Right forelimb (tissue), 1 donor: ENCODE results near the gene AP3S2.
A peak's percentile ranks its signal among the peaks of the same experiment; 100 is the strongest.
"Not testable (repeated sequence)": the region's sequence is repeated elsewhere in the genome, so short reads cannot be mapped to it uniquely, and the experiment has no call there.

ENCODE experiments used
- DNase-seq: peaks from one replicate; pipeline ENCODE4 v3.0.0-alpha.2; 2018

Gene AP3S2

DNA sequence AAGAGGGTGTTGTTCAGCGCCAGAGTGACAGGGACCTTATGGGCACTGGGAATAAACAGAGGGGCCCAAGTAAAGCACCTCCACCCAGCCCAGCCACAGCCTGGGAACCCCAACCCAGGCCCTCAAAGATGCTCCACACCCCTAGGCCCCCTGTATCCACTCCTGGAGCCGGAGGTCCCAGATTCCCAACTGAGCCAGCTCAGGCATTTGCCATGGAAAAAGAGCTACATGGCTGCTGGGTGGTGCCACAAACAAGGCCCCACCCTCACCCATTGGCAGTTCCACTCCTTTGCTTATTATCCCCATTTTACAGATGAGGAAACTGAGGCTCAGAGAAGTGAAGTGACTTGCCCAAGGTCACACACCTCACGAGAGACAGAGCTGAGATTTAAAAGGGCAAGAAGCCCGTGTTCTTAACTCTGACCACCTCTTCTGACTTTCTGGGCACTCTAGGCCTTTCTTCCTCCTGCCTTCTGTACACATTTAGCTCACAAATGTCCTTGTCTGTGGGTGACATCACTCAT, 96.1 kb downstream of the AP3S2 start:
- no peak for DNase-seq

DNA sequence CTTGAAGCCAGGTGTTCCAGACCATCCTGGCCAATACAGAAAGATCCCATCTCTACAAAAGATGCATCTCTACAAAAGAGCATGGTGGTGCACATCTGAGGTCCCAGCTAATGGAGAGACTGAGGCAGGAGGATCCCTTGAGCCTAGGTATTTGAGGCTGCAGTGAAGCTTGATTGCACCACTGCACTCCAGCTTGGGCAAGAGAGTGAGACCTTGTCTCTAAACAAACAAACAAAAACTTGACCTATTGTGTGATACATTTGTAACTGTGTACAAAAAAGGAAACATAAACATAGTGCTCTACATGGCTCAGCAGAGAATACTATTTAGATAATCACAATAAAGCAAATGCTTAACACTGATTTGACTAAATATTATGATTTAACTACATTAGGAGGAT, 97.8 kb downstream of the AP3S2 start:
- DNase-seq, result no peak

DNA sequence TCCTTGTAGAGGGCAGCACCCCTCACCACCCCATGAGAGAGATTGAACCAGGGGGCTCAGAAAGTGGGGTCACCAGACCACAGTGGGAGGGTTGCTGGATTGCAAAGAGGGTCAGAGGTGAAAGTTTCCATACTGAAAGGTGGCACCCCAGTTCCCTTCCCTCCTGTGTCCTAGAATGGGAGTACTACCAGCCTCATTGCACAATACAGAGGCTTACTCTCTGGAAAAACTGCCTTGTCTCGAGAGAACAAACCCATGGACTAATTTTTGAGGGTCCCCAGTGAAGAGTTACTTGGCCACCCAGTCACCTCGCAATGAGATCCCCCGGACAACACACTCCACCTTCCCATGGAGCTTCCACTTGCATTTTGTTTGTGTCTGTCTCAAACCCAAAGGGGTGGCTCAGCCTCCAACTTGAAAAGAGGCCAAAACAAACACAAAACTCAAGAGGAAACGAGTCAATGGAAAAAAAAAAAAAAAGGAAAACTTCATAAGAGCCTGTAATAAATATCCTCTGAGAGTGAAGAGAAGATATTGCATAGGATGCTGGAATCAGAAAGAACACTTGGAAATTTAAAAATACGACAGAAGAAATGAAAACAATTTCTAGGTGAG, 99.1 kb downstream of the AP3S2 start:
- peak; percentile 39 for DNase-seq

DNA sequence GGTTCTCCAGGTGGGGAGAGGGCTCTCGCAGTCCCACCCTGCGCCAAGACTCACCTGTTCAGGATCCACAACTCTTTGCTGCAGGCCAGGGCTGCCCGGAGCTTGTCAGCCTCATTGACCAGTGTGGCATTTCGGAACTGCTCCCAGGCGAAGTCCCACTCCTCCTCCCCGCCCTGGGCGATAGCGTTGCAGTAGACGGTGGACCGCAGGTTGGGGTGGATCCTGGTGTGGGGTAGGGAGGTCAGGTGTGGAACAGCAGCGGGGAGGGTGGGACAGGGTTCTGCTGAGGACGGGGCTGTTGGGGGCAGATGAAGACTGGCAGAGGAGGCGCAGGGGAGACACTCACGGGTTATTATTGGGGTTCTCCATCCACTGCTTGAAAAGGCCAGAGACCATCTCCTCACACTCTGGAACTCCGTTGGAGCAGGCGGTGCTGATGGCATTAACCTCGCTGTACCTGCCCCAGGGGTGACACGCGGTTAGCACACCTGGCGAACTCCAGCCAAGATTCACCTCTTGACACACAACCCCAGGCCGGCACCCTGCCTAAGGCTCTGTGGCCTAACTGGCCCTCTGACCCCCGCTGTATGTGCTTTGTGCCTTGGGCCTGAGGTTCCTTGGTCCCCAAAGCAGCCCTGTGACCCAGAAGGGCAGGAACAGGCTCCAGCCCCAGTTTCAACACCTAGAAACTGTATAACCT, 101.5 kb downstream of the AP3S2 start:
- no peak for DNase-seq

DNA sequence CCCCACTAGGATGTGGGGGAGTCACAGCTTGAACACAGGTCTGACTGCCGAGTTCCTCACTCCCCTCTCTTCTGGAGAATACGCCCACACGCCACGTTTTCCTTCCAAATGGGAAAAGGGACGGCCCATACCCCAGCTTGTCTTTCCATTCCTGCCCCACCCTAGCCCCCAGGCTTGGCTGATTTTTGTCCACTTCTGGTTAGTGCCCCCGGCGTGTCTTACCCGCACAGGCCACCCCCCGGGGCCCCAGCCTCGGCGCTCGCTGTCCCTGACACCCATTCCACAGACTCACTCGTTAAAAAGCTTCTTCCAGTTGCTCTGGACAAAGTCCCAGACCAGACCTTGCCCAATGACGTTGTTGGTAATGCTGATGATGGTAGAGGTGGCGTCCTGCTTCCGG, 103.1 kb downstream of the AP3S2 start:
- no peak for DNase-seq

DNA sequence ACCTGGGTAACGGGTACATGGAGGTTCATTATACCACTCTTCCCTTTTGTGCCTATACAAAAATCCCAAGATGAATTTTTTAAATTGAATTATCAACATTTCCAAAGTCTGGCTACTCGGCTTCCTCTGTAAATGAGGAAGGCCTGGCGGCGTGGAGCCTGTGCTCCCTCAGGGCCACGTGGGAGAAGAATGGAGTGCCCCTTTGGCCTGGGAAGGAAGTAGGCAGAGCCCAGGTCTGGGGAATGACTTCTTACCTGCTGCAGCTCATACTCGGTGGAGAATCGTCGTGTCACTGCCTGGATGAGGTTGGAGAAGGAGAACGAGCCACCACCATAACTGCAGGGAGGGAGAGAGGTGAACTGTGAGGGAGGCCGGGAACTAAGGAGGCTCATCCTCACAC, 103.6 kb downstream of the AP3S2 start:
- DNase-seq, result no peak

DNA sequence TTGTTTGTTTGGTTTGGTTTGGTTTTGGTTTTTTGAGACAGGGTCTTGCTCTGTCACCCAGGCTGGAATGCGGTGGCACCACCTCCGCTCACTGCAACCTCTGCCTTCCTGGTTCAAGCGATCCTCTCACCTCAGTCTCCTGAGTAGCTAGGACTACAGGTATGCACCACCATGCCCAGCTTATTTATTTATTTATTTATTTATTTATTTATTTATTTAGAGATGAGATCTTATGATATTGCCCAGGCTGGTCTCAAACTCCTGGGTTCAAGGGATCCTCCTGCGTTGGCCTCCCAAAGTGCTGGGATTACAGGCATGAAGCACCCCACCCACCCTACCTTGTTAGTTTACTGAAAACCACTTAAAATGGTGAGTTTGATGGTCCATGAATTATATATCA, 105.2 kb downstream of the AP3S2 start:
- not testable (repeated sequence) for DNase-seq

DNA sequence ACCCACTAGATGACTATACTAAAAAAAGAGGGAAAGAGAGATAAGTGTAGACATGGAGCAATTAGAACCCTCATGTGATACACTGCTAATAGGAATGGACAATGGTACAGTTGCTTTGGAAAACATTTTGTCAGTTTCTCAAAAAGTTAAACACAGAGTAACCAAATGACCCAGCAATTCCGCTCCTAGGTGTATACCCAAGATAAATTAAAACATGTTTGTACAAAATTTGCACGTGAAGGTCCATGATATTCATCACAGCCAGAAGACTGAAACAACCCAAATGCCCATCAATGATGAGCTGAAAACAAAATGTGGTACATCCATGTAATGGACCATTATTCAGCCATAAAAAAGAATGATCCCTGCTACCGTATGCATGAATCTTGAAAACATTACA, 105.8 kb downstream of the AP3S2 start:
- no peak for DNase-seq

DNA sequence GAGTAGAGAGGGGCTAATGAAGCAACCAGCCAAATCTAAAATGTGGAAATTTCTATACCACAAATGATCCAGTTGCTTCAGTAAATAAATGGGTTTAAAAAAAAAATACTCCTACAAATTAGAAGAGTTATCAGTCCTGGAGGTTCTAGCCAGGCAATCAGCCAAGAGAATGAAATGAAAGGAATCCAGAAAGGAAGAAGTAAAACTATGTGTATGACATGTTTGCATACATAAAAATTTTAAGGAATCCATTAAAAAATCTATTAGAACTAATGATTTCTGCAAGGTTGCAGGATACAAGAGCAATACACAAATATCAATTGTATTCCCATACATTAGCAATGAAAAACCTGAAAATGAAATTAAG, 108.0 kb downstream of the AP3S2 start:
- DNase-seq, result no peak

DNA sequence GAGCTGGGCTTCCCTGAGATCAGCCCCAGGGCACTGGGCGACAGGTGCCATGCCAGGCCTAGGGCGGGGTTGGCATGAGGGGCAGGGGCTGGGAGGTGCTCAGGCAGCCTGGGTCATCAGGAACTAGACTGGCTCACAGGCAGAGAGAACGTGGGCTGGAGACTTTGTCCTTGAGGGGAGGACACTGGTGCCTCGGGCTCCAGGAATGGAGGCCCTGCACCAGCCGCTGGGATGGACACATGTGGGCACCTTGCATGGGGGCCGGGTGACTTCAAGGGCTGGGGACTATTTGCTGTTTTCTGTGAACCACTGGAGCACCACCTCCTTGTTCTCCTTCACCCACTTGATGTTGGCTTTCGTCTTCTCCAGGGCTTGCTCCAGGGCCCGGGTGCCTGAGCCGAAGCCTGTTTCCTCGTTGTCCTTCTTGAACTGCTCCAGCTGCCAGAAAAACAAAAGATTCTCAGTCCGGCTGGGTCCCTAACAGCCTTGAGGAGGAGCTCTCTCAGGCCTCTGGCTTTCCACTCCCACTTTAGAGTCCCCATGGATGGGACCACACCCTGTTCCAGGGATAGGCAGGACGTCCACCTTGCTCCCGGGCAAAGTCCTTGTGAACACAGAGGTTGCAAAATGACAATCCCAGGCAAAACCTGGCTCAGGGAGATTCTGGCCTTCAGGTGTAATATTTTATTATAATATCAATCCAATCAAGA, 108.6 kb downstream of the AP3S2 start:
- no peak for DNase-seq

DNA sequence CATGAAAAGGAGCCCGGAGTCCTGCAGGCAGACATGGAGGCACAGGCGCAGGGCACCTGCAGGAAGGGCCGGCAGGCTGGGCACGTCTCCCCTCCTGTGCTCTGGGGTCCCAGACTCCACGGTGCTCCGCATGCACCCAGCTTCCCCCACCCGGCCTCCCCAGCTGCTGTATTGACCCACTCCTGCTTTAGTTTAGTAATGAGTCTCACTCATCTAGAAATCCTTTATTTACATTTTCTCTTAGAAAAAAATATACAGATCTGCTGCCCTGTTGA, 109.2 kb downstream of the AP3S2 start:
- DNase-seq, result no peak

DNA sequence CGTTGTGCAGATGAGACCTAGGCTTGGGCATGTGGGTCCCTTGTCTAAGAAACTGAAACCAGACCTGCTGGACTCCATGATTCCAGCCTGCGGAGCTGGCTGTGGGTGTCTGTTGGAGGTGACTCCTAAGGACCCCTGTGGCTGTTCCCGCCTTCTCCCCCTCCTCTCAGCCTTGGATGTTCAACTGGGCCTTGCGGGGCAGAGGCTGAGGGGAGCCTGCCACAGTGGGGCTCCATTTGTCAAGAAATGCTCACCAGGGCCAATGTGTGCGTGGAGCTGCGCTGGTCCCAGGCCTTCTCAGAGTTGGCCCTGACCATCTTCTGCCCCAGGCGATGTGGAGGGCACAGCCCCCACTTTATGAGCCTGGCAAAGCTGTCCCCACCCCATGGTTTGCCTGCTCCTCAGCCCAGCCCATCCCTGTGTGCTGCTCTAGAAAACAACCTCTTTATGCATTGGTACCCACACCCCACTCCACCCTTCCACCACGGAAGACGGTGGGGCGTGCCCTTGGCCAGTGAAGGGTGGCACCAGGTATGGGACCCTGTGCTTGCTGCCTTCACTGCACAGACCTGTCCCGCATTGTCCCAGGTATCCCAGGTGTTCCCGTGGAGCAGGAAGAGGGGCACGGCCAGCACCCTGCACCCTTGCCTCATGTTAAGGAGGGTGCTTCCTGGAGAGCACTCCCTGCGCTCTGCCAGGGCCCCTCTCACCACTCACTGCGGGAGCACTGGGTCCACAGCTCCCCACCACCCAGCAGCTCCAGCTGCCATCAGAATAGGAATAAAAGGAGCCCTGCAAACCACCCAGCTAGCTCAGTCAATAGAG, 109.7 kb downstream of the AP3S2 start:
- DNase-seq, result no peak

DNA sequence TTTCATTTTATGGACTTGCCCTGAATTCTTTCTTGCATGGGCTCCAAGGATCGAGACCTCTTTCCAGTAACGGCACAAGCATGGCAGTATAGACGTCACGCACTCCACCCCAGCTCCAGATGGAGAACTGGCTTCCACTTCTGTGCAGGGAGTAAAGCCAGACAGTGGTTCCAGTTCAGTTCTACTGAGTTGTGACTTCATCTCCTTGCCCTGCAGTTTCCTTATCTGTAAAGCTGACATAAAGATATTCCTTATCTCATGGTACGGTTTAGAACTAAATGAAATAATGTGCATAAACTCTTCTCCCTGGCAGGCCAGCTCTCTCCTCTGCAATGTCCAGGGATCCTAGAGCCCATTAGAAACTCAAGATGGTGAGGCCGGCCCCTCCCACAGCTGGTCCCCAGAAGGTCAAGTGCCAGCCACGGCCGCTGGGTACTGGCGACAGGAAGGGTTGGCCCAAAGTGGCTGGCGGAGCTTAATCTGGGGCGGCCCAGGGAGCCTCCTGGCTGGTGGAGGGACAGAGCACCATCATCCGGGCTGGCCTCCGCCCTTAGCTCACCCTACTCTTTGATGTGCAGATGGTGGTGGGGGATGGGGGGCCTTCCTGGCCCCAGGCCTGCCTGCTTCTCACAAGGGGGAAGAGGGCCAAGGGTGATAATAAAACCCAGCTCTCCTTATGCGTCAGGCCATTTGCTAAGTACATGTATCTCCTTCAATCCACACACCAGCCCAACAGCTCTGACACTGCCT, 110.5 kb downstream of the AP3S2 start:
- DNase-seq, result no peak

DNA sequence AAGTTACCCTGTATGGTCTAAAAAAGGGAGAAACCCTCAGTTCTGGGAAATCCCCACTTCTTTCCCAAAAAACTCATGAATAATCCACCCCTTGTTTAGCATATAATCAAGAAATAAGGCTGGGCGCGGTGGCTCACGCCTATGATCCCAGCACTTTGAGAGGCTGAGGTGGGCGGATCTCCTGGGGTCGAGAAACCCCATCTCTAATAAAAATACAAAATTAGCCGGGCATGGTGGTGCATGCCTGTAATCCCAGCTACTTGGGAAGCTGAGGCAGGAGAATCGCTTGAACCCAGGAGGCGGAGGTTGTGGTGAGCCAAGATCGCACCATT, 111.2 kb downstream of the AP3S2 start:
- DNase-seq, result not testable (repeated sequence)

DNA sequence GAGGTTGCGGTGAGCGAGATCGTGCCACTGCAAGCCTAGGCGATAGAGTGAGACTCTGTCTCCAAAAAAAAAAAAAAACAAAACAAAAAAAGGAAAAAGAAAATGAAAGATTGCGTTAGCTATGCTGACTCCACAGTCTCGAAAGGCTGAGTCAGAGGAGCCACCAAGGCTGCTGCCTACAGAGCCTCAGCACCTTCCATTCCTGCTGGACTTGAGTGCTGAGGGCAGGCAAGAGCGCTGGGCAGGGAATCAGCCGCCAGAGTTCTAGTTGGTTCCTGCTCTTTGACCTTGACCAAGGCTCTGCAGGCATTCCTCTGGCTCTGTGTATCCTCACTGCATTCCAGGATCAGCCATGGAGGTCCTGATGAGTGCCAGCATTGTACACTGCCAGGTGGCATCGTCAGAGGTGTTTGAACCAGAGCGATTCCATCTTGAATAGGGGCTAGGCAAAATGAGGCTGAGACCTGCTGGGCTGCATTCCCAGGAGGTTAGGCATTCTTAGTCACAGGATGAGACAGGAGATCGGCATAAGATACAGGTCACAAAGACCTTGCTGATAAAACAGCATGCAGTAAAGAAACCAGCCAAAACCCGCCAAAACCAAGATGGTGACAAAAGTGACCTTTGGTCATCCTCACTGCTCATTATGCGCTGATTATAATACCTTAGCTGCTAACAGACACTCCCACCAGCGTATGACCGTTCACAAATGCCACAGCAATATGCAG, 111.7 kb downstream of the AP3S2 start:
- no peak for DNase-seq

DNA sequence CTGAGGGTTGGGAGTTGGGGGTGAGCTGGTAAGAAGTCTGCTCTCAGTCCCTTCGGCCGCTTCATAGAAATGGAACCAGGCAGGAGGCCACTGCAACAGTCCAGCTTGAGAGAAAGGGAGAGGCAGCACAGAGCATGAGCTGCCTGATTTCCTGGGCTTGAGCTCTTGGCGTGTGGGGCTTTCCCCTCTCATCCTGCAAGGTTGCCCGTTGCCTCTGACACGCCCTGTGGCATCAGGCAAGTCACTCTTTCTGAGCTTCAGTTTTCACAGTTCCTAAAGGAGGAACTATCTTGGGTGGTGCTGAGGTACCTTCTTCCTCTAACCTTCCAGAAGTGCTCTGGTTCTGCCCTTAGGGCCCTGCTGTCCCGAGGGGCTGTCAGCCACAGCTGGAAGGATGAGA, 112.7 kb downstream of the AP3S2 start:
- DNase-seq, result no peak

DNA sequence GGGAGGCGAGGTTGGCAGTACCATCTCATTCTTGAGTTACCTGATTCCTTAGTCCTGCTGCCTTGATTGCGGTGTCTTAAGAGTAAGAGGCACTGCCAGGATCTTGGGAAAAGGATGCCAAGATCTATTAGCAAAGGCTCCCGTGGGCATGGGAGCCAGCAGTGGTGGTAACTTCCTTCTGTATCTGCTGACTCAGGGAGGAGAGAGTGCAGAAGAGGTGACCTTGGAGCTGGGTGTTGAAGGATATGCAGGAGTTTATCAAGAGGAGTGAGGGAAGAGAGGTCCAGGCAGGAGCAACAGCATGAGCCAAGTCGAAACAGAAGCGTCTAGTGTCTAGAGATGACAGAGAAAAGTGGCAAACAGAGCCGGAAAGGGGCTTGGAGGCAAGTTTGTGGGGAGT, 113.2 kb downstream of the AP3S2 start:
- no peak for DNase-seq
